HL-60/S4 (cell line): ENCODE measurements around the gene ZNF764.

Source experiments
- in situ Hi-C: fragments of 300-500 bp; cut with MboI; formaldehyde crosslinking; loops from 2 replicates; pipeline ENCODE4 v1.14.3; 2022; ENCODE audit warnings: low sequenced_read_pairs

ZNF764 gene

DNA sequence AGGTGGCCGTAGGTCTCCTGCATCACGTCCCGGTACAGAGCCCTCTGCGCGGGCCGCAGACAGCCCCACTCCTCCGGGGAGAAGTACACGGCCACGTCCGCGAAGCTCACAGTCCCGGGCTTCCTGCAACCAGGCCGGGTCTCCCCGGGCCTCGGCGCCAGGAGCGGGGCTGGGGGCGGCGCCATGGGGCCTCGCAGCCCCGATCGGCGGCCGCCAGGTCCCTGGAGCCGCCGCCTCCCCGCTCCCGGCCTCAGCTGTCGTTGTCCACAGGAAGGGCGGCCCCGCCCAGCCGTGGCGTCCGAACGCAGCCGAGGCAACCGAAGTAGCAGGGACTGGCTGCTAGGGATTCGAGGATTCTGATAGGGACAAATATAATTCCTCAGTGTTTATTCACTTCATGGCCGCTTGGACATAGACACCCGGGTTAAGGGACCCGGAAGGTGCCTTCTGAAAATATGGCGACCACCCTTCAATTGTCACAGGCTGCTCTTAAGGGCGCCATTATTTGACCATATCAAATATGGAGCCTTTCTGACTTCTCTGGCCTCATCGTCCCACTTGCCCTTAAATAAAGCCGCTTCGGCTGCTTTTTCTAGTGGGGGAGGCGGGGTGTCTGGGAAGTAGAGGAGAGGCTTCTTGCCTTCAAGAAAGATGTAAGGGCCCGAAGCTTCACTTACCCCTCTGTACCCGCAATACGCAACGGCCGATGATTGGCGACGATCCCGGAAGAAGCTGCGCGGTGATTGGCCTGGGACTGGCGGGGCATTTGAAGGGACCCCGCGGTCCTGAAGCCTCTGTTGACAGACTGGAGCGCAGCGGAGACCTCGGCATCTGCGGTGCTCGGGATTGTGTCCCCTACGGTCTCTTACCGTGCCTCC, 13.5 kb upstream of the ZNF764 start, which contains the start of gene ZNF688:
ZNF688 (minus strand) TSS at position 270 of the 878 bp plus-strand sequence; CDS start at position 185, 85 bp downstream.
- in situ Hi-C loops = no loop called here

DNA sequence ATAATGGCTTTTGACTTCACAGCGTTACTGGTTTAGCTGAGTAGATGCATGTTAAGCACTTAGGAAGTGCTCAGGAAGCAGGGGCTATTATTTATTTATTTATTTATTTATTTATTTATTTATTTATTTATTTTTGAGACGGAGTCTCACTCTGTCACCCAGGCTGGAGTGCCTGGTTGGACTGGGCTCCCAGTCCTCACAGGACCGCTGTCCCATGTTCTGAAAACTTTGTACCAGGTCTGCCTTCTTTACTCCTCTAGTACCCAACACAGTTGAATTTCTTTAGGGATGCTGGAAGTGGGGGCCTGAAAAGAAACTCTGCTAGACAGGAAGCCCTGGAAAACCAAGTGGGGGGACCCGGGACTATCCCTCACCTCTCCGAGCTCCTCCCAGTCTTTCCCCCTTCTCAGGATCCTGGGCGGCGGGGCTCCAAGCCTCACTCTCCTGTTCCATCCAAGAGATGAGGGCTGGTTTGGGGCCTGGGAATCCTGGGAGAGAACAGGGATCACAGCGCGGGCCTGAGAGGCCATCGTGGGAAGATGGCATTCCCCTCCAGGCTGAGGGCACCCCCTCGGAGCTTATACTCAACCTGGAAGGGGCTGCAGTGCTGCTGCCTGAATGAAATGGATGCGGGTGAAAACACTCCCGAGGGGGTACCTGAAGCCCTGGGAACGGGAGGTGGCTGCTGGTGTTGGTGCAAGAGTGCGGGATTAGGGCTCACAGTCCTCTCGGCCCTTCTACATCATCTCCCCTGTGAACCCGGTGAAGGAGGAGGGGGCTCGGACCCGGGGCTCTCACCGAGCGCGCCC, 12.7 kb upstream of the ZNF764 start:
- in situ Hi-C loops = no loop called here

DNA sequence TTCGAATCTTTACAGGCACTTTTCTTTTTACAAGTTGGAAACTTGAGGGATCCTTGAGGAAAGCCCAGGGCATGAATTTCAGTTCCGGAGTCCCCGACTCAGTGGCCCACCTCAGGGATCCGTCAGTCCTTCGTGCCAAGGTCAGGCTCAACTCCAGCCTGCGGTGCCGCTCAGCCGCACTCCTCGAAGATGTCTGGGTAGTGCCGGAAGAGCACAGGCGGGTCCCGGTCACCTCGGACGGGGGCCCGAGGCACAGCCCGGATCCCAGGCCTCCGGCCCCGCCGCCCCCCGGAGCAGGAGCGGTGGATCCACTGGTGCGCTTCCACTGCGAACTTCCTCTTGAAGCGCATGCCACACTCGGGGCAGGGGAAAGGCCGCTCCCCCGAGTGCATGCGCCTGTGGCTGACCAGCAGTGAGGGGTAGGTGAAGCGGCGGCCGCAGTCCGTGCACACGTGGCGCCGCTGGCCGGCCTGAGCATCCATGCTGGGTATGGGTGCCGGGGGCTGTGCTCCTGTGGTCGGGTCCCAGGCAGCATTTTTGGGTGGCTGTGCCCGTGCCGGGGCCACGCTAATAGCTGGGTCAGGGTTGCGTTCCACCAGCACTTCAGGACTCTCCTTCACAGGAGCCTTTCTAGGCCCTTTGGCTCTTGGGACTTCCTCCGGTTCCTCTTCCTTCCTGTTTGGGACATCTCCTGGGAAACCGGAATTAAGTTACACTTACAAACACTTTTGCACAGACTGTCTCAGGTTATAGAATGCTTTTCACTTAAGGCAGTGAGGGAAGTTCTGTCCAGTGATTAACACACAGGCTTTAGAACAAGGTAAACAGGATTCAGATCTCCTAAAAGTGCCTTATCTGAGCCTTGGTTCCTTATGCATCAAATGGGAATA, 11.8 kb upstream of the ZNF764 start:
- in situ Hi-C loops = no loop called here

DNA sequence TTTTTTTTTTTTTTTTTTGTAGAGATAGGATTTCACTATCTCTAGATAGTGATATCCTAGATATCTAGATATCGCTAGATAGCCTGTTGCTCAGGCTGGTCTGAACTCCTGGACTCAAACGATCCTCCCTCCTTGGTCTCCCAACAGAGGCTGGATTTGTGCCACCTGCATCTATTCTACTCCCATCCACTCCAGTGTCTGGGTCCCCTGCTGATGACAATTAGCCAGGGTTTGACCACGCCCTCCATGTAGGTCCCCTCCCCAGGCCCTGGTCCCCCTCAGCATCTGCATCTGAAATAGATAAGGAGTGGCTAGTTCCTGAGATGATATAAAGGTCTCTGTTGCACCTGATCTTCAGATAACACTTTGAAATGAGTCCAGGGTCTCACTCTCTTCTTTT, 11.1 kb upstream of the ZNF764 start:
- in situ Hi-C loops = no loop called here

DNA sequence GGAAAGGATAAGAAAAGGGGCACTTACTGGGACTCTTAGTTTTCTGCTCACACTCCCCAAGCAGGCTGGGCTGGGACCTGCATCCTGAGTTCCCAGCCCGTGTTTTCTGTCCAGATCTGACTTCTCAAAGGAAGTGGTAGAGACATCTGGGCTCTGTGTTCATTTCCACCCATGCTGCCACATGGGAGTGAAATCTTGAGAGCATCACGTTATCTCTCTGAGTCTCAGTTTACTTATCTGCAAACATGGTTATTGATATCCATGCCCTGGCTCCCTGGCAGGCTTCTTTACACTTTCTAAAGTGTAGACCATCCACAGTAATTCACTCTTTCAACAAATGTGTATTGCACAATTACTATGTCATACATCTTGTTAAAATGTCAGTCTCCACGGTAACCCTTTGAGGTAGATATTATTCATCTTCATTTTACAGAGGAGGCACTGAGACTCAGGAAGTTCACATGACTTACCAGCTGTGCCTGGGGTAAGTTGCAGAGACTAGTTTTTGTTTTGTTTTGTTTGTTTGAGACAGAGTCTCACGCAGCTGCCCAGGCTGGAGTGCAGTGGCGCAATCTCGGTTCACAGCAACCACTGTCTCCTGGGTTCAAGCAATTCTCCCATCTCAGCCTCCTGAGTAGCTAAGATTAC, 9.9 kb upstream of the ZNF764 start:
- in situ Hi-C loops = no loop called here

DNA sequence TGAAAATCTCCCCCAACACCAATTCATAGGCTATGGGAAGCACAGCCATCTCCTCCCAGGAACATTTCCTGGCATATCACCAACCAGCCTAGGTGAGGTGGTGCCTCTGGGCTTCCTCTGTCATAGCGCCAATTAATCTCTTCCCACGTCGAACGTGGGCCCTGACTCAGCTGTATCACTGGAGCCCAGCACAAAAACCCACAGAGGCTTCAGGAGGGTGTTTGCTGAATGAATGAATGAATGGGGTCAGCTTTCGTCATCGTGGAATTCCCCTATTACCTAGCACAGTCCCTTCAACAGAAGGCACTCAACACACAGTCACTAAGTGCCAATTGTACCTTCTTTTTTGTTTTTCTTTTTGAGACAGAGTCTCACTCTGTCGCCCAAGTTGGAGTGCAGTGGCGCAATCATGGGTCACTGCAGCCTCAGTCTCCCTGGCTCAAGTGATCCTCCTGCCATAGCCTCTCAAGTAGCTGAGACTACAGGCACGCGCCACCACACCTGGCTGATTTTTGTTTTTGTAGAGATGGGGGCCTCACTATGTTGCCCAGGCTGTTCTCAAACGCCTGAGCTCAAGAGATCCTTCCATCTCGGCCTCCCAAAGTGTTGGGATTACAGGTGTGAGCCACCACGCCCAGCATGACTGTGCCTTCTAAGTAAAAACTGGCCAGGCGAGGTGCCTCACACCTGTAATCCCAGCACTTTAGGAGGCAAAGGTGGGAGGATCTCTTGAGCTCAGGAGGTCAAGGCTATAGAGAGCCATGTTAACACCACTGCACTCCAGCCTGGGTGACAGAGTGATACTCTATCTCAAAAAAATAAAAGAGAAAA, 9.2 kb upstream of the ZNF764 start:
- in situ Hi-C loops = no loop called here

DNA sequence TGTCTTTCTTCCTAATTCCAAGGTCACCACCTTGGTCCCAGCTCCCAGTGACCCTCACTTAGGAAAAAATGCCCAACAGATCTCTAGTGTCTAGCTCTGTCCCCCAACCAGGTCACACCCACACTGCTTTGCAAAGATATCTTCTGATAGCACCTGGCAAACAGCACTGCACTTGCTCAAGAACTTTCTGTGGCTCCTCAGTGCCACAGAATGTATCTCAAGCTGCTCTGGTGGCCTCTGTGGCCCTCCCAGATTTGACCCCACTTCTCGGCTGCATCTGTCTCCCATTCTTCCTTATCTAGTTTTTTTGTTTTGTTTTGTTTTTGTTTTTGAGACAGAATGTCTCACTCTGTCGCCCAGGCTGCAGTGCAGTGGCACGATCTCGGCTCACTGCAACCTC, 8.4 kb upstream of the ZNF764 start:
- in situ Hi-C loops = no loop called here

DNA sequence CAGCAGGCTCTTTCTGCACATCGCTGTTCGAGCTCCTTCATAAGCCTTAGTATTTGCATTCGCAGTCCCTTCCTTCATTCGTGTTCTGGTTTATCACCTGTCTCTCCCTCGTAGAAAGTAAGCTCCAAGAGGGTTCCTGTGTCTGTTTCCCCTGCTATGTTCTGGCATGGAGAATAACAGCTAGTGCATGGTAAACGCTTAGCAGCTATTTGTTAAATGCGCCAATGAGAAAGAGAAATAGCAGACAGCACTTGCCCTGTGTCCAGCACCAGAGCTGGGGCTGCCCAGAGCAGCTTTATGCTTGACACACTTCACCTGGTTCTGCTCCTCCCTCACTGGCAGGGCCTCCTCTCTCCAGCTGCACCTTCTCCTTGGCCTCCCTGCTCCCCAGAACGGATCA, 7.8 kb upstream of the ZNF764 start:
- in situ Hi-C loops = no loop called here

DNA sequence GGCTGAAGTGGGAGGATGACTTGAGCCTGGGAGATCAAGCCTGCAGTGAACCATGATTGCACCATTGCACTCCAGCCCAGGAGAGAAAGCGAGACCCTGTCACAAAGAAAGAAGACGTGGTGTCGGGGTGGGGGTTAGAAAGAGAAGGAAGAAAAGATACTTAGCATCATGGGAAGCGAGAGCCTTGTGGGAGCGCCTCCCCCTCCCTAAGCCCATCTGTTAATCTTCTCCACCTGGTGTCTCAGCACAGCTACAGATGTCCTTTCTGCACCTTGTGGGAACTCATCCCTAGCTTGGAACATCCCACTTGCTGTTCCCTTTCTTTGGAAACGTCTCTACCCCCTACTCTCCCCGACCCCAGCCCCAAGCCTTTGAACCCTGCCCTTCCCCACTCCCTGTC, 7.4 kb upstream of the ZNF764 start:
- in situ Hi-C loops = no loop called here

DNA sequence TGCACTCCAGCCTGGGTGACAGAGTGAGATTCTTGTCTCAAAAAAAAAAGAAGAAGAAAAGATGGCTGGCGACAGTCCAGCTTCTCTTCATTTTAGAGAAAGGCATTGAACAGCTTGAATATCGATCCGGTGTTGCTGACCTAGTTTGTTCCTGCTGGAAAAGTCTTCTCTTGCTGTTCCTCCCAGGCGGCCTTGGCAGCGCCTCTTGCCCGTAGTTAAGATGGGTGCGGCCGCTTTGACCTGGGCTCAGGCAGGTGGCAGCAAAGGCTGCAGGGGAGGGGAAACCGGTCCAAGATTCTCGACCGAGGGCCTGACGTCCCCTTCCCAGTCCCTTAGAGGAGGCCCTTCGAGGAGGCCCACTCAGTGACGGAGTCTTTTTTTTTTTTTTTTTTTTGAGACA, 3.8 kb upstream of the ZNF764 start:
- in situ Hi-C loops = no loop called here

DNA sequence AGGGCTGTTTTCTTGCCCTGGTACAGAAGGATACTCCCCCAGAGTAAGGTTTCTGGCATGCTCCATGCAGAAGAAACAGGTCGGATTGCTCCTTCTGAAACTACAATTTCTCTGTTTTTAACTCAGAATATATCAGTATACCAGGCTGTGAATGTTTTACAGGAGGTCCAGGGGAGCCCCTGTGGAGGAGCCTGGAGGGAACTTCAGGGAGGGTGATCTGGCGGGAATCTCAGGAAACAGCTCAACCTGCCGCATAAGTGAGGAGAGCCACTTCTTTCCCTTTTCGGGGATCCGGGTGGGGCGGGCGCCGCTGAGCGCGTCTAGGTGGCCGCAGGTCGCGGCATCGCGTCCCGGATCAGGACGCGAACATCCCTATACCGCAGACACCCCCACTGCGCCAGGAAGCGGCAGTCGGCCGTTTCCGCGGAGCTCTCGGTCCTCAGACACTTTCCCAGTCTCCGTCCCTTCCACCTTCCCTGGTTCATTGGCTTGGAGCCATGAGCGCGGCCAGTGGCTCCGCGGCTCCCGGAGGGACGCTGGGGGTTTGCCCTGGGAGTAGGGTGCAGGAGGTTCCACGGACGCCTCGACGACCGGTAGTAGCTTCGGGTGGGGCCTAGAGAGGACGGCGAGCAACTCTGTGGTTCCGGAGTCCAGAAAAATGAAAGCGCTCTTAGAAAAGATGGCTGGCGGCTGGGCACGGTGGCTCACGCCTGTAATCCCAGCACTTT, 3.1 kb upstream of the ZNF764 start:
- in situ Hi-C loops = no loop called here

DNA sequence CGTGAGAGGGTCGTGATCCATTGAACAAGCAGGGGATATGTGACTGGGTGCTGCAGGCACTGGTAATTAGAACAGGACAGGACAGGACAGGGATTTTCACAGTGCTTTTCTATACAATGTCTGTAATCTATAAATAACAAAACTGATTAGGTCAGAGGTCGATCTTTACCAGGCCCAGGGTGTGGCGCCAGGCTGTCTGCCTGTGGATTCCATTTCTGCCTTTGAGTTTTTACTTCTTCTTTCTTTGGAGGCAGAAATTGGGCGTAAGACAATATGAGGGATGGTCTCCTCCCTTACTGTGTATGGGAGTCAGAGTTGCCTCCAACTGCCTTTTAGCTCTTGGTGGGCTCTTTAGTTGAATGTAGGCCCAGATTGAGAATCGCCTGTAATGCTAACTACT, 1.5 kb upstream of the ZNF764 start:
- in situ Hi-C loops = no loop called here

DNA sequence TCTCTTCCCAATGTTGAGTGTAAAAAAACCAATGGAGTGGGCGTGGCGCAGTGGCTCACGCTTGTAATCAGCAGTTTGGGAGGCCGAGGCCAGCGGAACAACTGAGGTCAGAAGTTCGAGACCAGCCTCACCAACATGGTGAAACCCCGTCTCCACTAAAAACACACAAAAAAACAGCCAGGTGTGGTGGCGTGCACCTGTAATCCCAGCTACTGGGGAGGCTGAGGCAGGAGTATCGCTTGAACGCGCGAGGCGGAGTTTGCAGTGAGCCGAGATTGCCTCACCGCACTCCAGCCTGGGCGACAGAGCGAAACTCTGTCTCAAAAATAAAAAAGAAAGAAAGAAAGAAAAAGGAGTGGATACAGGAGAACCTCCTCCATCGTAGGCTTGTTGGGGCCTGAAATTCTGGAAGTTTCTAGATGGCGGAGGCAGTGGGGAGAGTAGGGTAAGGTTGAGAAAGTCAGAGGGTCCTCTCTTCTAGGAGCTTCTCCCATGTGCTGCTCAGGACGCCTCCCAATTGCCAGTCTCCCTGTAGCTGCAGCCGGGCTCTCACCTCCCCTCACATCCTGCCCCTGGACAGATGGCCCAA, 709 bp upstream of the ZNF764 start:
- in situ Hi-C loops = no loop called here

DNA sequence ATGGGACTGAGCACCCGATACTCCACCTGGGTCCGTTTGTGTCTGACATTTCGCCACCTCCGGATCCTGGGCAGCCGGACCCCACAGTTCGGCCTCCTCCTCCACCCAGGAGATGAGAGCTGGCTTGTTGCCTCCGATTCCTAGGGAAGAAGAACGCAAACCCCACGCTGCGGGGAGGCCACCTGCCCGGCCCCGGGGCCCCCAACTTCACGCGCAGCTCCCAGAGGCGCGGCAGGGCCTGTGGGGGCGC, 542 bp downstream of the ZNF764 start:
- in situ Hi-C loops = no loop called here

DNA sequence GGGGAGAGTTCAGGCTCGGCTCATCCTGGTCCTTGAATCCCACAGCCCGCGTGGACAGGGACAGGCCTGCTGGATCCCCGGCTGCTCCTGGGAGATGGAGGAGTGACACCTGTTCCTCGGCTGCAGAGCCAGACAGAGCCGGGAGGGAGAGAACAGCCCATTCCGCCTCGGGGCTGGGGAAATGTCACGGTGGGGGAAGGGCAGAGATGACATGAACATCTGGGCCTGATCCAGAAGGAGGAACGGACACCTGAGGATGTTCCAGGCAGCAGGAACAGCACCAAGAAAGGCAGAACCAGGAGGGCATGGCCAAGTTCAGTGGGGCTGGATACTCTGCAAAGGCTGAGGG, 2.1 kb downstream of the ZNF764 start:
- in situ Hi-C loops = no loop called here

DNA sequence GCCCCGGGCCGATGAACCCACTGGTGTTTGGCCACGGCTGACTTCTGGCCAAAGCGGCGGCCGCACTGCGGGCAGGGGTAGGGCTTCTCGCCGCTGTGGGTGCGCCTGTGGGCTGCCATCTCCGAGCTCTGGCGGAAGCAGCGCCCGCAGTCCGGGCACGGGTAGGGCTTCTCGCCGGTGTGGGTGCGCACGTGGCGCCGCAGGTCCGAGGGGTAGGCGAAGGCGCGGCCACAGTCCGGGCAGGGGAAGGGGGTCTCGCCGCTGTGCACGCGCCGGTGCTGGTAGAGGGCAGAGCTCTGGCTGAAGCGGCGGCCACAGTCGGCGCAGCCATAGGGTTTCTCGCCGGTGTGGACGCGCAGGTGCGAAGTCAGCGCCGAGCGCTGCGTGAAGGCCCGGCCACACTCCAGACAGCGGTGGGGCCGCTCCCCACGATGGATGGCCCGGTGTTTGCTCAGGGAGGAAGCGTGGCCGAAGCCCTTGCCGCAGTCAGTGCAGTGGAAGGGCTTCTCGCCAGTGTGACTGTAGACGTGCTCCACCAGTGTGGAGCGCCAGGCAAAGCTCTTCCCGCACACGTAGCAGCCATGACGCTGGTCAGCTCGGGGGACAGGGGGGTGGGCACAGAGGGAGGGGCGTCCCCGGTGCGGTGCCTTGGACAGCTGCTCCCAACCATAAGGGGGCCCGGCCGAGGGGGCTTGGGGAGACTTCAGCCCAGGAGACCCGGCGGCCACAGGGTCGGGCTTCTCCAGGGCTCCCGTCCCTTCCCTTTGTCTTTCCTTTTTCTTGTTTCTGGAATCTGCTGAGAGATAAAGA, 2.7 kb downstream of the ZNF764 start:
- in situ Hi-C loops = no loop called here

DNA sequence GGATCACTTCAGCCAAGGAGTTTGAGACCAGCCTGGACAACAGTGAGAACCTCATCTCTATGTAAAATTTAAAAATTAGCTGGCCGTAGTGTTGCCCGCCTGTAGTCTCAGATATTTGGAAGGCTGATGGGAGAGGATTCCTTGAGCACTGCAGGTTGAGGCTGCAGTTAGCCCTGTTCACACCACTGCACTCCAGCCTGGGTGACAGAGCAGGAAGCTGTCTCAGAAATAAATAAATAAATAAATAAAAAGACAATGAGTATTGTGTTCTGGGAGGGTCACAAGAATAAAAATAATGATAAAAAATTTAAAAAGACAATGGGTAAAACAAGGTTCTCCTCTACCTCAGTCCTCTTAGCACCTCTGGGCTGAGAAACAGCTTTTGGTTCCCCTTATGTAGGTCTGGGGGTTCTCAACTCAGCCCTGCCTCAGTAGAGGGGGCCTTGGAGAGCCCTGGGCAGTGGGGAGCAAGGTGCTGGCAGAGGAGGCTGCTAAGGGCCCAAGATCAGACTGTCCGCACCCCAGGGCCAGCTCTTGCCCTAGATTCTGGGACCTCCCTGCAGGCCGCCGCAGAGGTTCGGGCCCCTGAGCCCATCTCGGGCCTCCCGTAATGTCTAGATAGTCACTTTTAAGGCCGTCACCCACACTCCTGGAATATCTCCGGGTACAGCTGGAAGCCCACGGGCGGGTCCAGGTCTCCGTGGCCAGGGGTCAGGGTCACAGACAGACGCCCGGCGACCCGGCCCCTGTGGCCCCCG, 3.4 kb downstream of the ZNF764 start:
- in situ Hi-C loops = no loop called here
